Subcutaneous adipose tissue (tissue), 4 donors: ENCODE data around the gene ZNF593. TPM values are rescaled to one million over a fixed set of nuclear protein-coding genes. Genes with fewer than 3 reads are reported as not detected.

Experiments
- total RNA-seq, 4 donors: library from RNA; depleted of rRNA; stranded (reverse); fragments of >200 nt; gene quantifications; one replicate each; pipeline ENCODE4 v1.1.0, GENCODE V29; 2016
- TF ChIP-seq, protein P1 (sequence below): fragments of 450-650 bp; IDR thresholded peaks from one replicate; pipeline ENCODE4 v1.5.1; 2016; ENCODE audit warnings: low read depth, mild to moderate bottlenecking, control low read depth, antibody characterized with exemption, moderate library complexity

ZNF593 gene
- total RNA-seq, 4 donors from 2014 or later, result 17.7 to 32.0 (median 26.9) TPM

- TF ChIP-seq, protein P1, sequence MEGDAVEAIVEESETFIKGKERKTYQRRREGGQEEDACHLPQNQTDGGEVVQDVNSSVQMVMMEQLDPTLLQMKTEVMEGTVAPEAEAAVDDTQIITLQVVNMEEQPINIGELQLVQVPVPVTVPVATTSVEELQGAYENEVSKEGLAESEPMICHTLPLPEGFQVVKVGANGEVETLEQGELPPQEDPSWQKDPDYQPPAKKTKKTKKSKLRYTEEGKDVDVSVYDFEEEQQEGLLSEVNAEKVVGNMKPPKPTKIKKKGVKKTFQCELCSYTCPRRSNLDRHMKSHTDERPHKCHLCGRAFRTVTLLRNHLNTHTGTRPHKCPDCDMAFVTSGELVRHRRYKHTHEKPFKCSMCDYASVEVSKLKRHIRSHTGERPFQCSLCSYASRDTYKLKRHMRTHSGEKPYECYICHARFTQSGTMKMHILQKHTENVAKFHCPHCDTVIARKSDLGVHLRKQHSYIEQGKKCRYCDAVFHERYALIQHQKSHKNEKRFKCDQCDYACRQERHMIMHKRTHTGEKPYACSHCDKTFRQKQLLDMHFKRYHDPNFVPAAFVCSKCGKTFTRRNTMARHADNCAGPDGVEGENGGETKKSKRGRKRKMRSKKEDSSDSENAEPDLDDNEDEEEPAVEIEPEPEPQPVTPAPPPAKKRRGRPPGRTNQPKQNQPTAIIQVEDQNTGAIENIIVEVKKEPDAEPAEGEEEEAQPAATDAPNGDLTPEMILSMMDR, result no peak
These were observed 8.1 kb upstream of the ZNF593 start for GRCh38 chr1:26161415-26162219.

- TF ChIP-seq, protein P1, result no peak
These were observed 7.4 kb upstream of the ZNF593 start for GRCh38 chr1:26162220-26162709.

GRCh38 chr1:26163684-26164035 lies 6.0 kb upstream of the ZNF593 start:
- TF ChIP-seq, protein P1, result no peak

GRCh38 chr1:26164036-26164860 lies 5.5 kb upstream of the ZNF593 start:
- TF ChIP-seq, protein P1, result no peak

GRCh38 chr1:26164861-26165842 lies 4.6 kb upstream of the ZNF593 start:
- TF ChIP-seq, protein P1, result no peak

GRCh38 chr1:26166719-26167281 lies 2.9 kb upstream of the ZNF593 start:
- TF ChIP-seq, protein P1, result no peak
